IMR-90 (cell line): ENCODE measurements around the gene TBCA. TPM values are rescaled to one million over a fixed set of nuclear protein-coding genes. Genes with fewer than 3 reads are reported as not detected.

Experiments
- ATAC-seq: fragments of 200-7000 bp; cut with Tn5 transposase; 2 replicates; pipeline ENCODE4 v1.9.1; 2020; ENCODE audit warnings: low read depth, mild to moderate bottlenecking, moderate library complexity
- BruUV-seq: library from RNA; stranded (reverse); fragments of 400-500 nt; replicated peaks from 2 replicates; lab custom pipeline; 2021; lab: Mats Ljungman, UMichigan
- CTCF ChIA-PET: fragments of 300-600 bp; formaldehyde crosslinking; extraction: SDS; loops from one replicate; lab custom pipeline; 2021; ENCODE audit warnings: antibody characterized with exemption; lab: Yijun Ruan, JAX
- POLR2A ChIA-PET: fragments of 300-600 bp; sonication (Branson Sonifier 250); formaldehyde crosslinking; loops from one replicate; lab custom pipeline; 2022; ENCODE audit warnings: antibody characterized with exemption; ENCODE audit not compliant: unreplicated experiment; lab: Charles Lee
- DNase-seq: peaks from one replicate; pipeline ENCODE4 v3.0.0; 2013
- H2AFZ ChIP-seq: replicated peaks from 2 replicates; pipeline ENCODE3; 2013; ENCODE audit warnings: low read length, mild to moderate bottlenecking; ENCODE audit not compliant: poor library complexity
- H2AK5ac ChIP-seq: 2 replicates; pipeline ENCODE4 v1.6.1; 2013; ENCODE audit warnings: low read depth, low read length, inconsistent platforms
- H2AK9ac ChIP-seq: replicated peaks from 2 replicates; pipeline ENCODE3; 2013; ENCODE audit warnings: mild to moderate bottlenecking, low read depth, low read length, moderate library complexity; ENCODE audit not compliant: poor library complexity
- H2BK120ac ChIP-seq: 2 replicates; pipeline ENCODE4 v1.6.1; 2013; ENCODE audit warnings: low read depth, low read length, inconsistent platforms
- H2BK15ac ChIP-seq: 3 replicates; pipeline ENCODE4 v1.6.1; 2013; ENCODE audit warnings: low read depth, low read length, inconsistent platforms
- H2BK20ac ChIP-seq: 2 replicates; pipeline ENCODE4 v1.6.1; 2013; ENCODE audit warnings: low read depth, mild to moderate bottlenecking, inconsistent platforms, low read length, moderate library complexity
- H2BK5ac ChIP-seq: 2 replicates; pipeline ENCODE4 v1.6.1; 2013; ENCODE audit warnings: mild to moderate bottlenecking, low read depth, low read length, inconsistent platforms; ENCODE audit not compliant: poor library complexity, severe bottlenecking
- H3K14ac ChIP-seq: replicated peaks from 2 replicates; pipeline ENCODE4 v1.6.1; 2013; ENCODE audit warnings: low read depth, low read length, inconsistent platforms
- H3K18ac ChIP-seq: 2 replicates; pipeline ENCODE4 v1.6.1; 2013; ENCODE audit warnings: low read depth, low read length, control low read depth
- H3K23ac ChIP-seq: 2 replicates; pipeline ENCODE4 v1.6.1; 2013; ENCODE audit warnings: low read depth, low read length, inconsistent platforms
- H3K27ac ChIP-seq: 2 replicates; pipeline ENCODE4 v1.5.1; 2013; ENCODE audit warnings: mild to moderate bottlenecking, control low read depth, low read length; ENCODE audit not compliant: insufficient read depth
- H3K27me3 ChIP-seq: 2 replicates; pipeline ENCODE4 v1.6.1; 2013; ENCODE audit warnings: low read length; ENCODE audit not compliant: control insufficient read depth, insufficient read depth
- H3K36me3 ChIP-seq: 2 replicates; pipeline ENCODE4 v1.6.1; 2013; ENCODE audit warnings: low read length, mixed read lengths; ENCODE audit not compliant: control insufficient read depth, insufficient read depth
- H3K4ac ChIP-seq: 2 replicates; pipeline ENCODE4 v1.6.1; 2013; ENCODE audit warnings: low read depth, low read length, inconsistent platforms
- H3K4me1 ChIP-seq: 2 replicates; pipeline ENCODE4 v1.6.1; 2013; ENCODE audit warnings: low read length, mixed read lengths; ENCODE audit not compliant: control insufficient read depth, insufficient read depth
- H3K4me2 ChIP-seq: 2 replicates; pipeline ENCODE4 v1.6.1; 2013; ENCODE audit warnings: low read depth, mild to moderate bottlenecking, control low read depth, low read length, moderate library complexity
- H3K4me3 ChIP-seq: 2 replicates; pipeline ENCODE4 v1.5.1; 2013; ENCODE audit warnings: low read depth, mild to moderate bottlenecking, control low read depth, low read length, moderate library complexity; ENCODE audit not compliant: insufficient read depth
- H3K56ac ChIP-seq: 2 replicates; pipeline ENCODE4 v1.6.1; 2013; ENCODE audit warnings: low read length, inconsistent platforms; ENCODE audit not compliant: insufficient read depth; ENCODE audit errors: extremely low read depth
- H3K79me1 ChIP-seq, 2 experiments: 2 replicates each; pipeline ENCODE4 v1.6.1; 2013; ENCODE audit warnings: low read length in 2 of 2, inconsistent platforms in 1 of 2, low read depth in 1 of 2
- H3K9ac ChIP-seq: 2 replicates; pipeline ENCODE4 v1.6.1; 2013; ENCODE audit warnings: low read depth, low read length, control low read depth
- H3K9me1 ChIP-seq: 2 replicates; pipeline ENCODE4 v1.6.1; 2013; ENCODE audit warnings: low read length, inconsistent platforms; ENCODE audit not compliant: insufficient read depth
- H3K9me3 ChIP-seq: 2 replicates; pipeline ENCODE4 v1.6.1; 2013; ENCODE audit warnings: low read length; ENCODE audit not compliant: control insufficient read depth, insufficient read depth
- H4K20me1 ChIP-seq: 2 replicates; pipeline ENCODE4 v1.6.1; 2013; ENCODE audit warnings: low read length, inconsistent platforms; ENCODE audit not compliant: insufficient read depth
- H4K5ac ChIP-seq: 2 replicates; pipeline ENCODE4 v1.6.1; 2013; ENCODE audit warnings: mild to moderate bottlenecking, low read depth, low read length, control low read depth
- H4K8ac ChIP-seq, 2 experiments: 2 replicates each; pipeline ENCODE4 v1.6.1; 2013; ENCODE audit warnings: low read depth in 2 of 2, low read length in 2 of 2, control low read depth in 1 of 2, inconsistent platforms in 1 of 2
- H4K91ac ChIP-seq: 2 replicates; pipeline ENCODE4 v1.6.1; 2013; ENCODE audit warnings: low read depth, low read length, inconsistent platforms; ENCODE audit not compliant: insufficient read depth
- BHLHE40 ChIP-seq: fragments of 150-350 bp; IDR thresholded peaks from 2 replicates; pipeline ENCODE4 v1.6.1; 2016; ENCODE audit warnings: mild to moderate bottlenecking, low read depth, low read length
- FOS ChIP-seq: fragments of 150-350 bp; IDR thresholded peaks from 2 replicates; pipeline ENCODE4 v1.6.1; 2016; ENCODE audit warnings: low read depth, low read length
- RFX5 ChIP-seq: IDR thresholded peaks from 2 replicates; pipeline ENCODE4 v1.8.0; 2012; ENCODE audit warnings: low read depth, mild to moderate bottlenecking, low read length, moderate library complexity
- WGBS, 2 experiments: methylation state at CpG; one replicate each; pipeline versions ENCODE4 v1.1.5 to v1.1.7; 2013; ENCODE audit warnings: missing lambda C conversion rate in 2 of 2; ENCODE audit not compliant: insufficient read length in 1 of 2; ENCODE audit errors: extremely low coverage in 2 of 2; 5-methylcytosine and 5-hydroxymethylcytosine counted together
- dilution Hi-C: fragments of 300-500 bp; cut with HindIII; formaldehyde crosslinking; loops from one replicate; pipeline ENCODE4 v1.14.3; 2018; ENCODE audit warnings: low sequenced_read_pairs; ENCODE audit not compliant: unreplicated experiment
- in situ Hi-C: fragments of 300-500 bp; cut with MboI; formaldehyde crosslinking; loops from 3 replicates; pipeline ENCODE4 v1.14.3; 2019; ENCODE audit warnings: low sequenced_read_pairs, inconsistent platforms, mixed read lengths
- intact Hi-C: fragments of 100-400 bp; cut with micrococcal nuclease; formaldehyde crosslinking; loops from 2 replicates; pipeline ENCODE4 v1.10.0; 2022
- polyA plus RNA-seq, 3 experiments: library from polyadenylated mRNA; depleted of rRNA; stranded (reverse); fragments of >200 nt; gene quantifications; 2 replicates each; pipeline ENCODE4 v1.2.3, GENCODE V29; 2012; ENCODE audit warnings: low replicate concordance in 1 of 3
- total RNA-seq: library from RNA; depleted of rRNA; stranded (reverse); fragments of >200 nt; gene quantifications from 2 replicates; pipeline ENCODE4 v1.2.3, GENCODE V29; 2012
- TF ChIP-seq, protein P1 (sequence below): fragments of 150-350 bp; IDR thresholded peaks from 2 replicates; pipeline ENCODE4 v1.6.1; 2016; ENCODE audit warnings: low read depth, mild to moderate bottlenecking, low read length, moderate library complexity, borderline replicate concordance
- TF ChIP-seq, protein P2 (sequence below): conservative IDR thresholded peaks from 2 replicates; pipeline ENCODE4 v1.5.1; 2012; ENCODE audit warnings: mild to moderate bottlenecking, low read depth, low read length, improper control_type of control experiment

The TBCA gene
- total and polyA plus RNA-seq, 2 of the 4 experiments (the other 2 are of a cell fraction) = 6.1 to 137 TPM

DNA sequence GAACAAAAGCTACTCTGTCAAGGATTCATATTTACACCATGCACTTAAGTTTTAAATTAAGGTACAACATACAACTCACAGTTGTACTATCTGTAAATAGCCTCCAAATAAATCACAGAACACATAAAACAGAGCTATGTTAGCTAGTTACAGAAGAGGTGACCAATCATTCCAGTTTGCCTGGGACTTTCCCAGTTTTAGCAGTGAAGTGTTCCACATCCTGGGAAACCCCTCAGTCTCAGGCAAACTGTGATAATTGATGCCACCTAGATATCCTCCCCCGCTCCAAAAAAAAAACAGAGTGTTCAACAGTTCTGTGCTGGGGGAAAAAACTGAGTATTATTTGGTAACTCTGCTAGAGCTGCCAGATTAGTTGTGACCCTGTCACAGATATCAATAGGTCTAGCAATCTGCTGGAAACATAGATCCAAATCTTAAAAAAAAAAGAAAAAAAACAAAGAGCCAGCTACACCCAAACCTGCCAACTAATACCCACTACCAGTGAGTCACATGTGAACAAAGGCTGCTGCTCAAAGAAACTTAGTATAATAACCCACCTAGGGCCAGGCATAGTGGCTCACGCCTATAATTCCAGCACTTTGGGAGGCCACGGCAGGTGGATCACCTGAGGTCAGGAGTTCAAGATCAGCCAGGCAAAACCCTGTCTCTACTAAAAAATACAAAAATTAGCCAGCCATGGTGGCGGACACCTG is 5.7 kb downstream of the TBCA start:
- Histone ChIP-seq H3K4ac (no peak overlapping the region), H3K4me1 (peaks cover 6% of the 10 kb centered on the region; the same call in 1 of the 2 replicates), H4K20me1 (peaks cover 60% of the 10 kb centered on the region), H4K5ac (no peak overlapping the region), H2AK5ac (no peak overlapping the region), H4K91ac (no peak overlapping the region), H2BK20ac (no peak overlapping the region), H3K79me1 (peaks cover 17 to 60% of the 10 kb centered on the region in 2 experiments), H2BK120ac (no peak overlapping the region), H3K9me1 (0 out of 2 replicates have a peak, but pooled peaks cover 6% of the 10 kb centered on the region), H3K4me2 (no peak overlapping the region), H3K9ac (no peak overlapping the region), H2BK15ac (no peak overlapping the region), H3K27ac (no peak overlapping the region), H3K23ac (no peak overlapping the region), H3K4me3 (no peak overlapping the region), H2AK9ac (no peak overlapping the region), H3K27me3 (no peaks in the 10 kb centered on the region), H2AFZ (no peak overlapping the region), H2BK5ac (no peak overlapping the region), H3K14ac (no peak overlapping the region), H3K18ac (no peak overlapping the region), H3K36me3 (peaks cover 5% of the 10 kb centered on the region), H4K8ac (no peak overlapping the region), H3K9me3 (no peaks in the 10 kb centered on the region), H3K56ac (no peak overlapping the region)
- in situ Hi-C loops = no loop called here
- peak; percentile 27 for DNase-seq
- no peak for ATAC-seq
- dilution Hi-C loops = no loop called here
- no CpG with 5 or more reads among the region's 4 CpGs for WGBS, 2 experiments
- no TSS peak for BruUV-seq
- TF ChIP-seq, protein P1, sequence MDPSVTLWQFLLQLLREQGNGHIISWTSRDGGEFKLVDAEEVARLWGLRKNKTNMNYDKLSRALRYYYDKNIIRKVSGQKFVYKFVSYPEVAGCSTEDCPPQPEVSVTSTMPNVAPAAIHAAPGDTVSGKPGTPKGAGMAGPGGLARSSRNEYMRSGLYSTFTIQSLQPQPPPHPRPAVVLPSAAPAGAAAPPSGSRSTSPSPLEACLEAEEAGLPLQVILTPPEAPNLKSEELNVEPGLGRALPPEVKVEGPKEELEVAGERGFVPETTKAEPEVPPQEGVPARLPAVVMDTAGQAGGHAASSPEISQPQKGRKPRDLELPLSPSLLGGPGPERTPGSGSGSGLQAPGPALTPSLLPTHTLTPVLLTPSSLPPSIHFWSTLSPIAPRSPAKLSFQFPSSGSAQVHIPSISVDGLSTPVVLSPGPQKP = no peak
- TF ChIP-seq FOS = no peak
- no peak for TF ChIP-seq RFX5
- TF ChIP-seq, protein P2, sequence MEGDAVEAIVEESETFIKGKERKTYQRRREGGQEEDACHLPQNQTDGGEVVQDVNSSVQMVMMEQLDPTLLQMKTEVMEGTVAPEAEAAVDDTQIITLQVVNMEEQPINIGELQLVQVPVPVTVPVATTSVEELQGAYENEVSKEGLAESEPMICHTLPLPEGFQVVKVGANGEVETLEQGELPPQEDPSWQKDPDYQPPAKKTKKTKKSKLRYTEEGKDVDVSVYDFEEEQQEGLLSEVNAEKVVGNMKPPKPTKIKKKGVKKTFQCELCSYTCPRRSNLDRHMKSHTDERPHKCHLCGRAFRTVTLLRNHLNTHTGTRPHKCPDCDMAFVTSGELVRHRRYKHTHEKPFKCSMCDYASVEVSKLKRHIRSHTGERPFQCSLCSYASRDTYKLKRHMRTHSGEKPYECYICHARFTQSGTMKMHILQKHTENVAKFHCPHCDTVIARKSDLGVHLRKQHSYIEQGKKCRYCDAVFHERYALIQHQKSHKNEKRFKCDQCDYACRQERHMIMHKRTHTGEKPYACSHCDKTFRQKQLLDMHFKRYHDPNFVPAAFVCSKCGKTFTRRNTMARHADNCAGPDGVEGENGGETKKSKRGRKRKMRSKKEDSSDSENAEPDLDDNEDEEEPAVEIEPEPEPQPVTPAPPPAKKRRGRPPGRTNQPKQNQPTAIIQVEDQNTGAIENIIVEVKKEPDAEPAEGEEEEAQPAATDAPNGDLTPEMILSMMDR = no peak
- no peak for TF ChIP-seq BHLHE40
- intact Hi-C loops = loop anchor here (10.0 kb wide), 1 partner anchor 1464 kb away; the partner anchor contains the start of gene JMY
- ChIA-PET CTCF (no interaction called here), POLR2A (no interaction called here)
